Omental fat pad (tissue), 4 donors: ENCODE measurements around the gene PSMB11. TPM values are rescaled to one million over a fixed set of nuclear protein-coding genes. Genes with fewer than 3 reads are reported as not detected.

Experiments
- ATAC-seq: fragments of 150-250 bp; one replicate; pipeline ENCODE4 v1.9.1; 2016; ENCODE audit warnings: mild to moderate bottlenecking, moderate library complexity; ENCODE audit not compliant: low FRiP score
- DNase-seq: peaks from one replicate; pipeline ENCODE4 v3.0.0-alpha.2; 2019; ENCODE audit warnings: low spot score
- total RNA-seq, 4 donors: library from RNA; depleted of rRNA; stranded (reverse); fragments of >200 nt; gene quantifications; one replicate each; pipeline ENCODE4 v1.1.0, GENCODE V29; 2016
- TF ChIP-seq, protein P1 (sequence below), 3 donors: fragments of 450-650 bp; IDR thresholded peaks; one replicate each; pipeline ENCODE4 v1.5.1; 2016 to 2017; ENCODE audit warnings: antibody characterized with exemption in 3 of 3, mild to moderate bottlenecking in 3 of 3, moderate library complexity in 2 of 3

Gene PSMB11
- total RNA-seq, 4 donors from 2014 or later = not detected

DNA sequence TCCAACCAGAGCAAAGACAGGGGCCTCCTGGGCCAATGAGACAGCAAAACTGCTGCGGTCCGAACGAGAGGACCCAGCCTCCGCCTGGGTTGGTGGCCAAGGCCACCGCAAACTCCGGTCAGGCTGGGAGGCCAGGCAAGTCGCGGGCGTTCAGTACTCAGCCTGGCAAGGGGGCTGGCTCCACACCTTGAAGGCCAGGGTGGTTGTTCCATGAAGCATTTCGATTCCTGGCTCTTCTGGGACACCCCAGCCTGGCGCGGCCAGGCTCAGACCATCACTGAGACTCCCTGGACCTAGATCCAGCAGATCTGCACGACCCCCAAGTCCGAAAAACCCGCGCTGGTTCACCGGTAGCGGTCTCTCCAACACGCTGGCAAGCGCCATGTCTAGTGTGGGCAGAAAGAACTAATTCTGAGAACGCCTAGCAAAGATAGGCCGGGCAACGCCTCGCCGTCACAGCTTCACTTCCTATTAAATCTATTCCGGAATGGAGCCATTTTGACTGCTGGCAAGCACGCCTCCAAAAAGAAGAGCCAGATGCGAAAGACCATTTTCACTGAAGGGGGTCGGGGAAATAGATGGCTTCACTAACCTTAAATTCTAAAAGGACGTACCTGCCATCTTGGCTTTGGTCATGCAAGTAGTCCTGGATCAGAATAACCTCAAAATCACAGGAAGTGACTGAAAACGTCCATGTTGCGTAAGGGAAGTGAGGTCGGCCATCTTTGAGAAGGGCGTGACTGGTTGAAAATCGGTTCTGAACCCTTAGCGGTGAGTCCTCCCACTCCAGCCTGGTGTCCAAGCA lies 7.3 kb upstream of the PSMB11 start, which contains the start of gene PSMB5:
Gene PSMB5 (minus strand): TSS at position 403 of the 805 bp plus-strand sequence. CDS start 19 bp downstream, at position 384.
- DNase-seq (peak; percentile 57), ATAC-seq (peak; percentile 99)
- TF ChIP-seq, protein P1, sequence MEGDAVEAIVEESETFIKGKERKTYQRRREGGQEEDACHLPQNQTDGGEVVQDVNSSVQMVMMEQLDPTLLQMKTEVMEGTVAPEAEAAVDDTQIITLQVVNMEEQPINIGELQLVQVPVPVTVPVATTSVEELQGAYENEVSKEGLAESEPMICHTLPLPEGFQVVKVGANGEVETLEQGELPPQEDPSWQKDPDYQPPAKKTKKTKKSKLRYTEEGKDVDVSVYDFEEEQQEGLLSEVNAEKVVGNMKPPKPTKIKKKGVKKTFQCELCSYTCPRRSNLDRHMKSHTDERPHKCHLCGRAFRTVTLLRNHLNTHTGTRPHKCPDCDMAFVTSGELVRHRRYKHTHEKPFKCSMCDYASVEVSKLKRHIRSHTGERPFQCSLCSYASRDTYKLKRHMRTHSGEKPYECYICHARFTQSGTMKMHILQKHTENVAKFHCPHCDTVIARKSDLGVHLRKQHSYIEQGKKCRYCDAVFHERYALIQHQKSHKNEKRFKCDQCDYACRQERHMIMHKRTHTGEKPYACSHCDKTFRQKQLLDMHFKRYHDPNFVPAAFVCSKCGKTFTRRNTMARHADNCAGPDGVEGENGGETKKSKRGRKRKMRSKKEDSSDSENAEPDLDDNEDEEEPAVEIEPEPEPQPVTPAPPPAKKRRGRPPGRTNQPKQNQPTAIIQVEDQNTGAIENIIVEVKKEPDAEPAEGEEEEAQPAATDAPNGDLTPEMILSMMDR (IDR thresholded peaks at IDR 0.05) = no peak

DNA sequence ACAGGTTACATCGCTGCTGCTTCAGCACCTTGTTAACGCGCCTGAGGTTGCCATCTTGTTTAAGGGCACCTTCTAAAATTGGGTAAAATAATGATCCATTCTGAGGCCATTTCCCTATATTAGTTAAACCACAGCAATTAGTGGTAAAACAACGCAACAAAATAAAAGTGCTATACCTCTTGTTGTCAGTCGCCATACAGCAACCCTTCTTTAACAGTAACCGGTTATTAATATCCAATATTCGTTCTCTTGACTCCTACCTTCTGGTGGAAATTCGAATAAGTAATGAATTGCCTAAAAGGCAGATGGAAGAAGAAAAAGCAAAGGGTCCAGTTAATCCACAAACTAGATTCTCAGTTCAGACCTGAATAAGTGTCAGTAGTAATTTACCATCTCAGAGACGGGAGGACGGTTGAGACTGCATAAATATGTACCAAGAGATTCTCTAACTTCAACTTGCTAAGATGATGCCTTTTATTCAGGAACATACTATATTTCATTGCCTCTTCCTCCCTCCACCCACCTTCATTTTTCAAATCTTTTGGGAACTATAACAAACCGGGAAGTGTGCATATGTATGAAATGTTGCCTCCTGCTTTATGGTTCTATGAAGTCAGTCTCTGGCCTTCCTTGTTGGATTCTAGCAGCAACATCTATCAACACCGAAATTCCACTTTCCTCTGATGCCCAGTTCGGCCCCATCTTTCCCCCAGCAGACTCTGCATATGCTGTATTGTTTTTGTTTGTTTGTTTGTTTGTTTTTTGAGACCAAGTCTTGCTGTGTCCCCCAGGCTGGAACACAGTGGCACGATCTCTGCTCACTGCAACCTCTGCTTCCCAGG lies 6.5 kb upstream of the PSMB11 start:
- ATAC-seq = no peak
- DNase-seq = no peak
- TF ChIP-seq, protein P1 (IDR thresholded peaks at IDR 0.05) = no peak

DNA sequence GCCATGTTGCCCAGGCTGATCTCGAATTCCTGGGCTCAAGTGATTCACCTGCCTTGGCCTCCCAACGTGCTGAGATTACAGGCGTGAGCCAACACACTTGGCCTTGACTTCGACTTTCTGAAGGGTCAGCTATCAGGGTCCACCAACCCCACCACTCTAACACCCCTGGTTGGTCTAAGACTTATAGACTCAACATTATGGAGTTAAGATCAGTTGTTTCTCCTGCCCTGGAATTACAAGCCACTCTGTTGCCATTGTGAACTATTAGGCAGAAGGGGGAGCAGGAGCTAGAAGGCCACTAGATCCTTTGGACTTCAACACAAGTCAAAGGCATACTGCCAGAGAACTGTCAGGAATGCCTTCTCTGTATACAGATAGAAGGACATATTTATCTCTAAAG lies 1.9 kb upstream of the PSMB11 start:
- ATAC-seq = no peak
- TF ChIP-seq, protein P1 (IDR thresholded peaks at IDR 0.05) = no peak
- DNase-seq = no peak

DNA sequence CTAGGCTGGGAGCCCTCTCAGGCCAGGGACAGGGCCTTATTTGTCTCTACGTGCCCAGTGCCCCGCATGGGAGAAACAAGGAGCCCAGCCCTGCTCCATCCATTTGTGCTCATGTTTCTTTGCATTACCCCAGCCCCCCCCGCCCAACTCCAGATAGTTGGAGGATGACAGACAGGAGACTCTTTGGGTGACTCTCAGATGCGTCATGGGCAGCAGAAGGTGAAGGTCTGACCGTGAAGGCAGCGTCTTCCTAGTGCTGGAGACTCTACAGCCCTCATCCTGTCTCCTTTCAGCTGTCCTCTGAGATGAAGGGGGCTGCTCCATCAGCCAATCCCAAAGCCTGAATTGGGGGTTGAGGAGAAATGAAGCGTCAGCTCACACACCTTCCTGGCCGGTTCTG lies 283 bp upstream of the PSMB11 start:
- no peak for ATAC-seq
- TF ChIP-seq, protein P1 (IDR thresholded peaks at IDR 0.05) = no peak
- no peak for DNase-seq

DNA sequence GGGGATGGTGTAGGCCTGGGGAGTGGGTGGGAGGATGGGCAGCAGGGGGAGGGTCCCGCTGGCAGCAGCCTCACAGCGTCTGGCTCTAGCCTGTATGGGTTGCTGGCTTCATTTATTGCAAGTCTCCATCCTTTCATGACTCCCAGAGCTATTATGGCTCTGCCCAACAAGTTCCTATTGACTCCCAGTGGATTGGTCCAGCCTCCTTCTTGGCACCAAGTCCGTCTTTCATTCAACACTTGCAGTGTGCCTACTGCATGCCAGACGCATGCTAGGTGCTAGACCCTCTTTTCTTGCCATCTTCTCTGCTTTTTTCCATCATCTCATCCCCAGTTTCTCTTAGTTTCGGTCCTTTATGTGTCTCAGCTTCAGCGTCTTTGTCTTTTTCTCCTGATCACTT lies 1.1 kb downstream of the PSMB11 start:
- no peak for ATAC-seq
- TF ChIP-seq, protein P1 (IDR thresholded peaks at IDR 0.05) = no peak
- DNase-seq = no peak

DNA sequence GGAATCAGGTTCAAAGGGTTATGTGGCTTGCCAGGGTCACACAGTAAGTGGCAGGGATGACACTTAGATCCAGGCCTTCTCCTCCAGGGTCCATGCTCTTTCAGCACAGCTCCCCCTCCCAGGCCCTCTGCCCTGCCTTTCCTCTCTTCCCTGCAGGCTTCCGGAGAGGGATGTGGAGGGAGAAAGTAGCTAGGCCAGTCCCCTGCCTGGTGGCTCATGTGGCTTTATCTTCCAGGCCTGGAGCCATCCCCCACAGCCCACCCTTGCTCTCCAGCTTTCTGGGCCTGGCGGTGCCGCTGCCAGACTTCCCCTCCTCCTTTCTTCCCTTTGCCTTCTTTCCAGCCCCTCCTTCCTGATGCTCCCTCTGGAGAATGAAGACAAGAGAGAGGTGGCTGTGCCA lies 1.7 kb downstream of the PSMB11 start:
- no peak for DNase-seq
- TF ChIP-seq, protein P1 (IDR thresholded peaks at IDR 0.05) = no peak
- no peak for ATAC-seq
